WTC11 (cell line): ENCODE measurements around the gene PNCK. TPM values are rescaled to one million over a fixed set of nuclear protein-coding genes. Genes with fewer than 3 reads are reported as not detected.

ENCODE experiments used
- ATAC-seq: fragments of 200-7000 bp; cut with Tn5 transposase; 2 replicates; pipeline ENCODE4 v1.10.0; 2021; ENCODE audit warnings: mild to moderate bottlenecking, moderate library complexity
- CTCF ChIA-PET: fragments of 300-600 bp; sonication (Branson Sonifier 250); formaldehyde crosslinking; loops from one replicate; lab custom pipeline; 2021; ENCODE audit warnings: antibody characterized with exemption; lab: Charles Lee
- POLR2A ChIA-PET: fragments of 350-600 bp; sonication (Branson Sonifier 250); formaldehyde crosslinking; loops from one replicate; lab custom pipeline; 2021; ENCODE audit warnings: antibody characterized with exemption; lab: Charles Lee
- DNase-seq: peaks from one replicate; pipeline ENCODE4 v3.0.0; 2021; ENCODE audit warnings: low spot score
- H3K27ac Mint-ChIP-seq: 2 replicates; pipeline ENCODE4 v1.8.0; 2021; ENCODE audit warnings: mixed read lengths
- H3K27me3 Mint-ChIP-seq: 2 replicates; pipeline ENCODE4 v1.8.0; 2021; ENCODE audit warnings: low read depth, mild to moderate bottlenecking, moderate library complexity, mixed read lengths
- H3K36me3 Mint-ChIP-seq: 2 replicates; pipeline ENCODE4 v1.8.0; 2021; ENCODE audit warnings: mixed read lengths
- H3K4me1 Mint-ChIP-seq: 2 replicates; pipeline ENCODE4 v1.8.0; 2022; ENCODE audit warnings: mixed read lengths
- H3K4me3 Mint-ChIP-seq: 2 replicates; pipeline ENCODE4 v1.8.0; 2021; ENCODE audit warnings: mild to moderate bottlenecking, moderate library complexity, mixed read lengths
- H3K9me3 Mint-ChIP-seq: 2 replicates; pipeline ENCODE4 v1.8.0; 2021; ENCODE audit warnings: mixed read lengths
- ARID4B ChIP-seq: sonication (generic); formaldehyde crosslinking; IDR thresholded peaks from 2 replicates; pipeline ENCODE4 v1.8.0; 2023; ENCODE audit warnings: missing genetic modification reagents, mild to moderate bottlenecking, borderline replicate concordance
- ATF3 ChIP-seq: sonication (generic); formaldehyde crosslinking; conservative IDR thresholded peaks from 2 replicates; pipeline ENCODE4 v1.8.1; 2022; ENCODE audit warnings: mild to moderate bottlenecking, missing genetic modification reagents
- ESRRA ChIP-seq: sonication (generic); formaldehyde crosslinking; IDR thresholded peaks from 2 replicates; pipeline ENCODE4 v1.8.1; 2022; ENCODE audit warnings: mild to moderate bottlenecking, missing genetic modification reagents, borderline replicate concordance
- ETV6 ChIP-seq: sonication (generic); formaldehyde crosslinking; IDR thresholded peaks from 2 replicates; pipeline ENCODE4 v1.8.1; 2022; ENCODE audit warnings: mild to moderate bottlenecking, missing genetic modification reagents
- FOXP1 ChIP-seq: sonication (generic); formaldehyde crosslinking; IDR thresholded peaks from 2 replicates; pipeline ENCODE4 v1.8.0; 2022; ENCODE audit warnings: missing genetic modification reagents, mild to moderate bottlenecking, moderate library complexity, borderline replicate concordance
- FOXP4 ChIP-seq: sonication (generic); formaldehyde crosslinking; IDR thresholded peaks from 2 replicates; pipeline ENCODE4 v1.8.0; 2022; ENCODE audit warnings: mild to moderate bottlenecking, missing genetic modification reagents
- IRF2 ChIP-seq: sonication (generic); formaldehyde crosslinking; IDR thresholded peaks from 2 replicates; pipeline ENCODE4 v1.8.0; 2022; ENCODE audit warnings: low read depth, missing genetic modification reagents, borderline replicate concordance
- MXD4 ChIP-seq: fragments of 250-450 bp; sonication (Bioruptor Pico); IDR thresholded peaks from 2 replicates; pipeline ENCODE4 v1.8.0; 2021; ENCODE audit warnings: mild to moderate bottlenecking, moderate library complexity, borderline replicate concordance
- NFE2L1 ChIP-seq: sonication (generic); formaldehyde crosslinking; IDR thresholded peaks from 2 replicates; pipeline ENCODE4 v1.8.1; 2023; ENCODE audit warnings: missing genetic modification reagents
- NR2C2 ChIP-seq: sonication (generic); formaldehyde crosslinking; IDR thresholded peaks from 2 replicates; pipeline ENCODE4 v1.8.0; 2022; ENCODE audit warnings: mild to moderate bottlenecking, missing genetic modification reagents
- OVOL2 ChIP-seq: fragments of 250-450 bp; sonication (Bioruptor Pico); IDR thresholded peaks from 2 replicates; pipeline ENCODE4 v1.9.0; 2021; ENCODE audit warnings: mild to moderate bottlenecking, borderline replicate concordance
- PRRX2 ChIP-seq: fragments of 250-450 bp; sonication (Bioruptor Pico); IDR thresholded peaks from 2 replicates; pipeline ENCODE4 v1.8.0; 2021; ENCODE audit warnings: mild to moderate bottlenecking
- RORB ChIP-seq: fragments of 250-450 bp; sonication (Bioruptor Pico); IDR thresholded peaks from 2 replicates; pipeline ENCODE4 v1.9.0; 2021; ENCODE audit warnings: mild to moderate bottlenecking
- SMAD3 ChIP-seq: sonication (generic); formaldehyde crosslinking; IDR thresholded peaks from 2 replicates; pipeline ENCODE4 v1.8.0; 2022; ENCODE audit warnings: missing genetic modification reagents, mild to moderate bottlenecking, borderline replicate concordance
- STAT6 ChIP-seq: sonication (generic); formaldehyde crosslinking; conservative IDR thresholded peaks from 2 replicates; pipeline ENCODE4 v1.8.1; 2023; ENCODE audit warnings: mild to moderate bottlenecking, low read depth, missing genetic modification reagents, moderate library complexity
- ZBTB21 ChIP-seq: sonication (generic); formaldehyde crosslinking; IDR thresholded peaks from 2 replicates; pipeline ENCODE4 v1.8.1; 2023; ENCODE audit warnings: mild to moderate bottlenecking, missing genetic modification reagents, borderline replicate concordance
- ZMAT4 ChIP-seq: fragments of 250-450 bp; sonication (Bioruptor Pico); IDR thresholded peaks from 2 replicates; pipeline ENCODE4 v1.9.0; 2021; ENCODE audit warnings: mild to moderate bottlenecking
- ZNF219 ChIP-seq: sonication (generic); formaldehyde crosslinking; IDR thresholded peaks from 2 replicates; pipeline ENCODE4 v1.8.0; 2023; ENCODE audit warnings: missing genetic modification reagents, mild to moderate bottlenecking, borderline replicate concordance
- ZNF263 ChIP-seq: sonication (generic); formaldehyde crosslinking; IDR thresholded peaks from 2 replicates; pipeline ENCODE4 v1.8.1; 2022; ENCODE audit warnings: low read depth, mild to moderate bottlenecking, moderate library complexity, missing genetic modification reagents
- ZNF423 ChIP-seq: fragments of 250-450 bp; sonication (Bioruptor Pico); IDR thresholded peaks from 2 replicates; pipeline ENCODE4 v2.1.2; 2022; ENCODE audit warnings: mild to moderate bottlenecking, moderate library complexity
- total RNA-seq: library from RNA; stranded (reverse); gene quantifications from 3 replicates; pipeline ENCODE4 v1.2.3, GENCODE V29; 2021

Gene PNCK
- total RNA-seq, 1 experiment from 2014 or later, result 8.6 TPM

GRCh38 chrX:153640736-153641575 lies 32.7 kb downstream of the PNCK start:
- H3K4me1 Mint-ChIP-seq, result peaks cover 10% of the 10 kb centered on the region
- no peak overlapping the region for H3K27ac Mint-ChIP-seq
- DNase-seq (peak; percentile 19), ATAC-seq (no peak)
- H3K4me3 Mint-ChIP-seq, result peak overlapping the region; percentile 56
- POLR2A ChIA-PET, result no interaction called here
- H3K27me3 Mint-ChIP-seq, result peaks cover 51% of the 10 kb centered on the region
- H3K36me3 Mint-ChIP-seq, result no peaks in the 10 kb centered on the region
- no peaks in the 10 kb centered on the region for H3K9me3 Mint-ChIP-seq
- TF ChIP-seq OVOL2 (no peak), MXD4 (CRISPR knock-in tag) (no peak), NFE2L1 (CRISPR knock-in tag) (no peak), STAT6 (no peak), ZBTB21 (CRISPR knock-in tag) (no peak), IRF2 (CRISPR knock-in tag) (no peak), FOXP4 (CRISPR knock-in tag) (no peak), NR2C2 (CRISPR knock-in tag) (no peak), PRRX2 (CRISPR knock-in tag) (no peak), ZMAT4 (CRISPR knock-in tag) (no peak), ZNF219 (CRISPR knock-in tag) (no peak), ESRRA (CRISPR knock-in tag) (no peak), RORB (CRISPR knock-in tag) (no peak), SMAD3 (CRISPR knock-in tag) (no peak), ATF3 (CRISPR knock-in tag) (no peak), ARID4B (no peak), ZNF423 (no peak), ETV6 (CRISPR knock-in tag) (no peak), FOXP1 (CRISPR knock-in tag) (no peak), ZNF263 (CRISPR knock-in tag) (no peak)
- CTCF ChIA-PET, result interaction anchor here (0.5 to 2.4 kb wide), 9 partner anchors 9 to 180 kb away, joined by 3 to 13 read pairs (median 4); no protein-coding TSS in a partner anchor
